Measurements from ENCODE around the gene AMY1A.
"Not testable (repeated sequence)": the region's sequence is repeated elsewhere in the genome, so short reads cannot be mapped to it uniquely, and the experiment has no call there.

DNA sequence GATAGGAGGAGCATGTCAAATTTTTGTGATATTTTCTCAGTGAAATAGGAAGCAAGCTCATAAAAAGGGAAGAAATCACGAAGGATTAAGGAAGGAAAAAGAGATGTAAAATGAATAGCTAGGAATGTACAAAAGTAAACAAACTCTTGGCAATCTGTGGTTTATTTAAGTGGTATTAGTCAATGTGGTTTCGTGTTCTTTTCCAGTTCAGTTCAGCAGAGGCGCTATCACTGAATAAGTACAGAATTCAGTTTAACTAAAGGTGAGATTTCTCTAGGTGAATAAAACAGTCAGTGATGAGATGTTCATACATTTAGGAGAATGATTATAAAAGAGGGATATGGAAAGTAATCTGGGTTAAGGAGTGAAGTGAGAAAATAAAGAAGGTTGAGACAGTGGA lies 11.7 kb upstream of the AMY1A start:
- not testable (repeated sequence) for TF ChIP-seq CTCF (IDR thresholded peaks at IDR 0.05); POLR2AphosphoS5 (IDR thresholded peaks at IDR 0.05; ENCODE audit: insufficient read depth in 1 of 2, low read depth in 1 of 2); POLR2A (IDR thresholded peaks at IDR 0.05)
